ENCODE results near the gene APBA3. TPM values are rescaled to one million over a fixed set of nuclear protein-coding genes. Genes with fewer than 3 reads are reported as not detected.

Gene APBA3

DNA sequence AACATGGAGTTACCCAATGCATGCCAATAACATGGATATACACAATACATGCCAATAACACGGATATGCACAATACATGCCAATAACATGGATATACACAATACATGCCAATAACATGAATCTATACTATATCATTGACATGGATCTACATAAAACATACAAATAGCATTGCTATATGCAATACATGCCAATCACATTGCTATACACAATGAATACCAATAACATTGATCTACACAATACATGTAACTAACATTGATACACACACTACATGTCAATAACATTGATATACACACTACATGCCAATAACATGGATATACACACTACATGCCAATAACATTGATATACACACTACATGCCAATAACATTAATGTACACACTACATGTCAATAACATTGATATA, 60.3 kb downstream of the APBA3 start:
- no peak for DNase-seq
- H2BK15ac ChIP-seq (replicated peaks; ENCODE audit: low read depth) = no peak overlapping the region
- no peaks in the 10 kb centered on the region for H3K36me3 ChIP-seq (ENCODE audit: control insufficient read depth, insufficient read depth, low read length)
- H3K9ac ChIP-seq (ENCODE audit: low read length) = no peak overlapping the region
- no peak overlapping the region for H2BK120ac ChIP-seq (ENCODE audit: low read depth, low read length)
- H3K23ac ChIP-seq (ENCODE audit: low read length) = no peak overlapping the region
- no peak overlapping the region for H4K5ac ChIP-seq (ENCODE audit: low read length)
- H4K8ac ChIP-seq (ENCODE audit: low read depth, low read length) = no peak overlapping the region
- no peak overlapping the region for H3K18ac ChIP-seq (ENCODE audit: low read length)
- no peak overlapping the region for H3K4ac ChIP-seq (ENCODE audit: low read depth, low read length)
- peaks cover 31% of the 10 kb centered on the region for H3K79me2 ChIP-seq (ENCODE audit: control insufficient read depth, insufficient read depth, low read length)
- no peaks in the 10 kb centered on the region for H3K27me3 ChIP-seq (ENCODE audit: insufficient read depth, low read length, poor library complexity)
- no peak overlapping the region for H2BK5ac ChIP-seq (ENCODE audit: low read length)
- no CpG with 5 or more reads among the region's 1 CpG for WGBS (ENCODE audit: extremely low coverage, insufficient coverage, low lambda C conversion rate)
- no peak overlapping the region for H3K56ac ChIP-seq (ENCODE audit: low read length)
- no peak overlapping the region for H3K27ac ChIP-seq (ENCODE audit: low read depth, low read length)
- no peak overlapping the region for H3K4me3 ChIP-seq (ENCODE audit: low read length)
- H3K4me1 ChIP-seq (ENCODE audit: control insufficient read depth, low read depth, low read length) = no peaks in the 10 kb centered on the region
- no peak overlapping the region for H2AK5ac ChIP-seq (ENCODE audit: low read length)
- peaks cover 20% of the 10 kb centered on the region for H3K79me1 ChIP-seq (ENCODE audit: low read length)
- H3K4me2 ChIP-seq (ENCODE audit: low read length) = no peak overlapping the region

Small RNAs within 50 kb of the gene (small RNA-seq; reads per million reads assigned to genes)
- gene AC005777.1 (ENCODE audit: insufficient read depth) = not detected

Data from mesendoderm (in vitro differentiated cells).